SK-N-MC (cell line): ENCODE measurements around the gene GSAP.
"Not testable (repeated sequence)": the region's sequence is repeated elsewhere in the genome, so short reads cannot be mapped to it uniquely, and the experiment has no call there.

Experiments used
- EZH2 ChIP-seq: fragments of 200-600 bp; sonication (generic); IDR thresholded peaks from one replicate; pipeline ENCODE4 v1.6.1; 2017; ENCODE audit warnings: antibody characterized with exemption
- POLR2AphosphoS5 ChIP-seq: IDR thresholded peaks from 2 replicates; pipeline ENCODE4 v1.6.1; 2012; ENCODE audit warnings: mild to moderate bottlenecking, low read depth, low read length, borderline replicate concordance

GRCh38 chr7:77334039-77334438, 82.1 kb downstream of the GSAP start:
- TF ChIP-seq EZH2, POLR2AphosphoS5: not testable (repeated sequence)
